CD4-positive, alpha-beta T cell treated with Interleukin-12 subunit alpha and Interleukin-12 subunit beta, for 1 hour (primary cell): Measurements from ENCODE around the gene TFG.
"Not testable (repeated sequence)": the region's sequence is repeated elsewhere in the genome, so short reads cannot be mapped to it uniquely, and the experiment has no call there.

Experiments
- DNase-seq: peaks from one replicate; pipeline ENCODE4 v3.0.0-alpha.2; 2020

The TFG gene

DNA sequence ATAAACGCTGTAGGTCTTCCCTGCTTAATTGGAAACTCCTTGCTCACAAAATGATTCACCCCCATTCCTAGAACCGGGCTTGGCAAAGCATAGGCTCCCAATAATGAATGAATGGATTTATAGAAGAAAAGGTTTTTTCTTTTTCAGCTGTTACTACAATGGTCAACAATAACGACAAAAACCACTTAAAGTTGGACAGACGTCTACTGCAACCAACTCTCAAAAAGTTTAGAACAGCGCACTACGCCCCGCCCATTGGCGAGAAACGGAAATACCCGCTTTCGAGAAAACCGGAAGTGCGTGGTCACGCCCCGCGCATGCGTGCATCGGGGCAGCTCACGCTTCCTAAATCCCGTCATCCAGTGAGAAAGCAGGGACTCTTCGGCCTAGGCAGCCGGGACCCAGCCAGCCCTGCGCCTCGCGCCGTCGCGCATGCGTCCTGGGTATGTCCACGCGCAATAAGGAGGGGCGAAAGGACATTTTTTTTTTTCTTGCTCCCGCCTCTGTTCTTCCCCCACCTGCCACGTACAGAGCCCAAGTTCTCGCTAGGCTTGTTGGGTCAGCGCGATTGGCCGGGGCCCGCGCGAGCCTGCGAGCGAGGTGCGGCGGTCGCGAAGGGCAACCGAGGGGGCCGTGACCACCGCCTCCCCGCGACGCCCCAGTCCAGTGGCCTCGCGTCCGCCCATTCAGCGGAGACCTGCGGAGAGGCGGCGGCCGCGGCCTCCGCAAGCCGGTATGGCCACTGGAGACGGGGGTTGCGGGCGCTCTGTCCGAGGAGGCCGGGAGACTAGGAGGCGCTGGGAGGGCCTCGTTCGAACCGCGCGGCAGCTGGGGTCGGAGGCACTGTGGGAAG is at the start of gene TFG:
TFG (plus strand) TSS at position 506 of the 853 bp plus-strand sequence. CDS start 4,192 bp downstream, outside the sequence.
- peak; percentile 99 for DNase-seq

DNA sequence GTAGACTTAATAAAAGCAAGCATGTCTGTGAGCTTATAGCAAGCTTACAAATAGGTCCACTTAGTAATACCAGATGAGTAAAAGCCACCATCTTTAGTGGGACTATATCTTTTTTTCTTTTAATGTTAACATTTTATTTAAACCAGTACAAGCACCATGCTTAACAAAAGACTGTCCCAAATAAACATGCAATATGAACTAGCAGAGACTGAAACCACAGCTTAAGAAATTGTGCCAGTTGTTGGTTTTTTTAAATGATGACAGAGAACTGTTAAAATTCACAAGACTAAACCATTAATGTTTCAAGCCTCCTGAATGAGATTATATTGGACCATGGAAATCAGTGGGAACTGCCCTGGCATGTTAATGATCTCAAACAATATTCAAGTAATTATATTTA is 48.0 kb upstream of the TFG start:
- not testable (repeated sequence) for DNase-seq

DNA sequence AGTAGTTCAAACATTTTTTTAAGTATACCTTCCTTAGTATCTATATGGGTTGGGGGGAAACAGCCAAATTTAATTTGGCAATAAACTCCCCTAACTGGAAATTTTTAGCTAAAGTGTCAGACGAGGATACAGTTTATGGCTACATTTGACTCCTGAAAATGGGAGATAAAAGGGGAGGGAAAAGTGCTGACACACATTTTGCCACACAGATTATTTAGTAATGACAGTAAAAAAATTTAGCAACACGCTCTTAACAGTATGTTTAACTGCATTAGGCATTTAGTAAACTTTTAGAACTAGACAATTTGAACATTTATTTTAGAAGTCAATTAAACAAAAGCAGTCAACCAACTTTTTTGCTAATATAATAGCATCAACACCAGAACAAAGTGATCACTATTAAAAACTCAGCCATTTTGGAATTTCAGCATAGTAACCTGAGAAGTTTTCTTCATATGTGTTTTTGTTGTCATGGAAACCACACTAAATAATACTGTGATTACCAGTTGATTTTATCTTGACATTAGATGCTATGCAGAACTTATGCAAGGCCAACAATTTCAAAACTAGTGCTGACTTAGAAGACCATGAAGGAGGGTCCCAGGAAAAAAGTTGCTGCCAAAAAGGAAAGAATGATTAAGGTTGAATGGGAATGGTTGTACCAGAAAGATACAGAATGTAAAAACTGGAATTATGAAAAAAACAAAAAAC is 47.0 kb upstream of the TFG start:
- DNase-seq = no peak

DNA sequence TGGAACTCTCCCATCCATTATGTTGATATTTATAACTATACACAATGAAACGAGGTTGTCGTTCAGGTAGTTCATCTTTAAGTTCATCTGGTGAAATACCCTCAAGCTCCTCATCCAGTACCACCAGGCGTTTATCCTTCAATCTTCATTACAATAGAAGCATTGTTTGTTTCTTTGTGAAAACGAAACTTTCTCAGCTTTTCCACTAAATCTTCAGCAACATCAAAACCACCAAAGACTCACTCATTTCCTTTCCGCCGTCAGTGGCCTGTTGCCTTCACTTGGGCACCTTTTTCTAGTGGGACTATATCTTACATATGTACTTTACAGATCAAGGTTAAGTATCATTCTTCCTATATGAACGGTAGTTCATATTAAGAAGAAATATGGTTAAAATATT is 44.1 kb upstream of the TFG start:
- DNase-seq = peak; percentile 36

DNA sequence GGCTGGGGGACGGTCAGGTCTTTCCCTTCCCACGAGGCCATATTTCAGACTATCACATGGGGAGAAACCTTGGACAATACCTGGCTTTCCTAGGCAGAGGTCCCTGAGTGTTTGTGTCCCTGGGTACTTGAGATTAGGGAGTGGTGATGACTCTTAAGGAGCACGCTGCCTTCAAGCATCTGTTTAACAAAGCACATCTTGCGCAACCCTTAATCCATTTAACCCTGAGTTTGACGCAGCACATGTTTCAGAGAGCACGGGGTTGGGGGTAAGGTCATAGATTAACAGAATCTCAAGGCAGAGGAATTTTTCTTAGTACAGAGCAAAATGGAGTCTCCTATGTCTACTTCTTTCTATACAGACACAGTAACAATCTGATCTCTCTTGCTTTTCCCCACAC is 42.6 kb upstream of the TFG start:
- DNase-seq = not testable (repeated sequence)

DNA sequence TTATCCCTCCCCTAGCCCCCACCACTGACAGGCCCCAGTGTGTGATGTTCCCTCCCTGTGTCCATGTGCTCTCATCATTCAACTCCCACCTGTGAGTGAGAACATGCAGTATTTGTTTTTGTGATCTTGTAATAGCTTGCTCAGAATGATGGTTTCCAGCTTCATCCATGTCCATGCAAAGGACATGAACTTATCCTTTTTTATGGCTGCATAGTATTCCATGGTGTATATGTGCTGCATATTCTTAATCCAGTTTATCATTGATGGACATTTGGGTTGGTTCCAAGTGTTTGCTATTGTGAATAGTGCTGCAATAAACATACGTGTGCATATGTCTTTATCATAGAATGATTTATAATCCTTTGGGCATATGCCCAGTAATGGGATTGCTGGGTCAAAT is 42.0 kb upstream of the TFG start:
- DNase-seq = not testable (repeated sequence)

DNA sequence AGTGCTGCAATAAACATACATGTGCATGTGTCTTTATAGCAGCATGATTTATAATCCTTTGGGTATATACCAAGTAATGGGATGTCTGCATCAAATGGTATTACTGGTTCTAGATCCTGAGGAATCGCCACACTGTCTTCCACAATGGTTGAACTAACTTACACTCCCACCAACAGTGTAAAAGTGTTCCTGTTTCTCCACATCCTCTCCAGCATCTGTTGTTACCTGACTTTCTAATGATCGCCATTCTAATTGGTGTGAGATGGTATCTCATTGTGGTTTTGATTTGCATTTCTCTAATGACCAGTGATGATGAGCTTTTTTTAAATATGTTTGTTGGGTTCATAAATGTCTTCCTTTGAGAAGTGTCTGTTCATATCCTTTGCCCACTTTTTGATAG is 38.3 kb upstream of the TFG start:
- not testable (repeated sequence) for DNase-seq

DNA sequence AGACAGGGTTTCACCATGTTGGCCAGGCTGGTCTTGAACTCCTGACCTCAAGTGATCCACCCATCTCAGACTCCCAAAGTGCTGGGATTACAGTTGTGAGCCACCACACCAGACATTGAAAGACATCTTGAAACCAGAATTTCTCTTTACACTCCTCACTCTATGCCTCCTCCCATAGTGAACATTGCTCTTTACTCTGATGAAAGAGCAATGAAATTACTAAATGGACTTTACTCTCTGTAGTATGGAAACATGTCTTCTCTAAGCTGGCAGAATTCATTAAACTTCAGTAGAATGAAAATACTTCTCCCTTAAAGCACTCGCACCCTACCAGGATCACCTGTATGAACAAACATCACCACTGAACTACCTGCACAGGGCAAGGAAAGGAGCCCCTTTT is 27.8 kb upstream of the TFG start:
- no peak for DNase-seq

DNA sequence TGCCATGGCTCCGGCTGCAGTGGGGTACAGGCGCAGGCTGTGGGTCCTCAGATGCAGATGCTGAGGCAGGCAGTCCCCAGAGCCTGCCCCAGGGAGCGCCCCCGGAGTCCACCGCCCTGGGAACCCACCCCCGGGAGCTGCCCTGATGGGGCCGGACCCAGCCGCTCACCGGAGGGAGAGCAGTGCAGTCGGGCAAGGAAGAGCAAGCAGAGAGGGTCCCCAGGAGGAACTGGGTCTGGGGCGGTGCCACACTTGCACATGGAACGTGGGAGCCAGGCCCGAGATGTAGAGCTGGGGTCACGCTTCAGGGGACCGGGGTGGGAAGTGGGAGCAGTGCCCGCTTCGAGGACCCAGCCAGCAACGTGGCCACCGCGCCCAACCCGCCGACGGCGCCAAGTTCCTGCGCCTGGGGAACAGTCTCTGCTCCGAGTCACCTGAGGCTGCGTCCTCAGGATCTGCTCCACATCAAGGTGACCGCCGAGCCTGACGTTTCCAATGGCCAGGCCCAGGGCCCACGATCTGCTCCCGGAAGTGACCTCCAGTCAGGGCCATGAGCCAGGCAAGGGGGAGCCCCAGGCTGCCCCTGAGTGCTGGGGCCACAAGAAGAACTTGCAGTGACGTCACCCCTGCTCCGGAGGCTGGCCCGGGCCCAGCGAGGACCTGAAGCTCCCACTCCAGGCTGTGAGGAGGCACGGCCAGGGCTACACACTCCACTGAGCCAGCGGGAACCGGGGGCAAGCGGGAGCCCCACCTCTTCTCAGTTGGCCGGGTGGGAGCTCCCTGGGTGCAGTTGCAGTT is 27.0 kb upstream of the TFG start:
- DNase-seq = no peak

DNA sequence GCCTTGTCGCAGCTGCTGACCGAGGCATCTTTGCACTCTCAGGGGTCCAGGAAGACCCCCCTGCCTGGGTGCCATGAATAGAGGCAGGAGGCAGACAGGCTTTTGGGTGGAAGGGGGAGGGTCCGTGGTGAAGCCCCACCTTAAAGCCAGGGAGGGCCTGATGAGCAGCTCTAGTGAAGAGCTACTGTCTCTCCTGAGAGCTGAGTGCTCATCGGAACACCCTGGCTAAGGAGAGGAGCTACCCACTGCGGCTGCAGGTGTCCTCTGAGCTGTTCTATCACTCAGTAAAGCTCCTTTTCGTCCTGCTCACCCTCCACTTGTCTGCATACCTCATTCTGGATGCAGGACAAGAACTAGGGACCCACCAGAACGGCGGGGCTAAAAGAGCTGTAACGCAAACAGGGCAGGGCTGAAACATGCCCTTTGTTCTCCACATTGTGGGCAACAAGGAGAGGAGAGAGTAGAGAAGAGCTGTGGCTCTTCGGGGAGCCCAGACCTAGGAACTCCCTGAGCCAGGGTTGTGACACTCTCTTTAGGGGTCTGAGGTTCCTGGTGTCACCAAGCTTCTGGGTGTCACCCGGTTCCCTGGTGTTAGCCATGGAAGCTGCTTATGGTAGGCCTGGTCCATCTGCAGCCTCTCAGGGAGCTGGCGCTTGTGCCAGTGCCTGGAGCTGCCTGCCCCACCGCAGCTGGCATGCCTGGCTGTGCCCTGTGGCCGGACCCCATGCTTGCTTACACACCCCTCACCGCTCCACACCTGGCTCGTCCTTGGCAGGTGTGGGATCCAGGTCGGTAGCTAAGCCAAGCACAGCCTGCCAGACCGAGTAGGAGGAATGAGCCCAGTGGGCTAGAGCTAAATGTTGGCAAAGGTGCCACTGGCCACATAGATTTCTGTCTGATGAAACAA is 26.2 kb upstream of the TFG start:
- no peak for DNase-seq

DNA sequence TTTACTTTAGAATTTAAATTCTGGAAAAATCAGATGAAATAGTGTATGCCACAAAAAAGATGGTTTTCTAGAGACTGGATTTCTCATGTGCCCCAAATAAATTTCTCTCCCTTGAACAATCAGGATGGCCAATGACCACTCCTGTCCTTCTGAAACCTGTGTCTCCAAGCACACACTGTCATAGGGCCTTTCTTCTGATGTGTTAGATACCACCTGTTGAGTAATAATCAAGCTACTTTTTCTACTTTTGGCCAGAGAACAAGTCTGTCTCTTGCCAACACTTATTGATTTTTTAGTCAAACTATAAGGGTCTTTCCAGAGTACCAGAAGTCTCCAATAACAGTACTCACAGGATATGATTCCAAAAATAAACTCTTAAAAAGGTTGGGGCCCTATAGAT is 16.1 kb upstream of the TFG start:
- no peak for DNase-seq

DNA sequence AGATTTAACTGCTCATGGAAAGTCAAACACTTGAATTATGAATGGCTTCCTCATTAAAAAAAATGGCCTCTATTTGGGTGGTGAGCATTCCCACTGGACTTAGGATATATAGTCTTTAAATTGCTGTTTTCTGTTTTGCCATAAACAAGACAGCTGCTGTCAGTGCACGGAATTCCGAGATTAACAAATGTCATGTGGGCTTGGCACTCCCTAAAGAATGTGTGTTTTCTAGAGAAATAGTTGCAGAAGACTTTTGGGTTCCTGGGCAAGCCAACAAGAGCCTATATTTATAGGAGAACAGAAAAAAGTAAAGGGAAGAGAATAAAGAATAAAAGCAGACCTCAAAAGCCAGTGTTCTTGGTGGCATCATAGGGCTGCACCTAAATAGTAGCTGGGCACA is 13.6 kb upstream of the TFG start:
- no peak for DNase-seq

DNA sequence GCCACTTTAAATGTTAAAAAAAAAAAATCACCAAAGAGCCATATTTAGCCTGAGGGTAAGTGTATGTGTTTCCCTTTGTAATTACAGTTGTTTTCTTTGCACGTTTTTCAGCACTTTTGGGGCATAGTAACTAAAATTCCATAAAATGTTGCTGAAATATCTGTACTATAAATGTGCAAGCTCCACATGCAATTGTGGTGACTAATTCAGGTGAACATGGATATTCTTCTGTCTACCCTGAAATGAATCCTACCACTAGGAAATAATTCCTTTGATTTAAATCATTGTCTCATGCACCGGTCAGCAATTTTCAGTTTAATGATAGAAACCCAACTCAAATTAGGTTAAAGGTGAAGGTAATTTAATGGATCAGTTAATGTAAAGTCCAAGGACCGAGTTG is 13.1 kb upstream of the TFG start:
- no peak for DNase-seq

DNA sequence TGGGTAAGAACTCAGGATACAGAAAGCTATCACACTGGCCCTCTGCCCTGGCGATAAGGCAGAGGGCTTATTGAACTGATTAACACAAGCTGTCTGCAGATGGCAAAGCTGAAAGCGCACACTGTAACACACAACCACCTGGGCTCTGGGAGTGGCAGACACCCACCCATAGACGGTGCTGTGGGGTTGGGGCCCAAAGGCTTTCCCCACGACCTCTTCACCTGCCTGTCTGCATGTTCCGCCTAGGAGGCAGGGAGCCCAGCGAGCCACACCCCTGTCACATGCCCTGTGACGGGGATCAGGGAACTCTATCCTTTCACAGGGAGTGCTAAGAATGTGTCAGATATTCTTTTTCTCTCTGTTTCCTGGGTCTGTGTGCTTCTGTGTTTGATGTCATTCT is 12.1 kb upstream of the TFG start:
- no peak for DNase-seq

DNA sequence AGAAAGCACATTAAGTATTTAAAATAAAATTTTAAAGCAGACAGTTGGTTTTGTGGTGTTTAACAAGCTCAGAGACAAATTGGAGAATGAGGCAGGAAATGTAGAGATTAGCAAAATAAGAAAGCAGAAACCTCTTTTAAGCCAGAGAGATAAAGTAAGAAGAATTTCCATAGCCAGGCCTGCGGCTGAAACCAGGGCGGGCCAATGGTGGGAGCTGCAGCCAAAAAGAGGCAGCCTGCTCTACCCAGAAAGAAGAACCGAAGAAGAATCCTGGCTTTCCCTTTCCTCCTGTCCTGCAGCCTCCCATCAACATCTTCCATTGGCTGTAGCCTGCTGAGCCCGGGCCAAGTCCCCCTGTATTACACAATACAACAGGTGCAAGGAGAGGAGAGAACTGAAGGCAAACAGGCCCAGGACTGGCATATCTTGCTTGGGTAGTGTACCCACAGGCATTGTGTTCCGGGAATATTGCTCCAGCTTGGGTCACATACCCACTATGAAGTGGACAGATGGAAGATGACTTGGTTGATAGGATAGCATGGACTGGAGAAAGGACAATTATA is 11.5 kb upstream of the TFG start:
- no peak for DNase-seq

DNA sequence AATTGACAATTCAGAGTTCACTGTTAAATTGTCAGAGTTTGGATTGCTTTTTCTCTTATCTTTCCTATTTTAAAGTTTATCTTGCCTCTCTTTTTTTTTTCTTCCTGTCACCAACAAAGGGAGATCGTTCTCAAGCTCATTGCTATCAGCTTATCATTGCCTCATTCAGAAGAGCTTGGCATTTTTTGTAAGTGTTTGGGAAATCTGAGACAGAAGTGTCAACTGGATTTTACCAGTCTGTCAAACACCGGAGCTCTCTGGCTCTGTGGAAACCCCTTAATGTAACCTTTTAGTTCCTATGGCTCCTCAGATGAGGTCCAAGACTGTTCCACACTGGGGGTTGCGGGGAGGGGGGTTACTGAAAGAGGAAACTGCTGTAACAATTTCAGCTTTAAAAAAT is 10.6 kb upstream of the TFG start:
- DNase-seq = no peak

DNA sequence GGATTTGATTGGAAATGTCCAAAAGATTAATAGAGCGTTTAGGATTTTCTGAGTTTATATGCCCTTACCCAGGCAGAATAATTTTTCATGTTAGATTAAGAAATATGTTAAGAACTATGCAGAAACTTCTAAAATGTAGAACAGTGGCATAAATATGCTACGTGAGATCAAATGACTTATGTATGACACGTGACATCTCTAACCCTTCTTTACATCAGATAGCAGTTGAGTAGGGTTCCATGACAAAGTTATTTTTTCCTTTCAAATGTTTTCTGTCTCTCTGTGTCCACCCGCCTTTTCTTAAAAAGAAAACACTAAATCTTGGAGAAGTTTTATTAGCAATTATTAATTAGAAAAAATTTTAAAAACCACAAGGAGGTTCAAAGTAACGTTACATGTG is 8.6 kb upstream of the TFG start:
- DNase-seq = no peak

DNA sequence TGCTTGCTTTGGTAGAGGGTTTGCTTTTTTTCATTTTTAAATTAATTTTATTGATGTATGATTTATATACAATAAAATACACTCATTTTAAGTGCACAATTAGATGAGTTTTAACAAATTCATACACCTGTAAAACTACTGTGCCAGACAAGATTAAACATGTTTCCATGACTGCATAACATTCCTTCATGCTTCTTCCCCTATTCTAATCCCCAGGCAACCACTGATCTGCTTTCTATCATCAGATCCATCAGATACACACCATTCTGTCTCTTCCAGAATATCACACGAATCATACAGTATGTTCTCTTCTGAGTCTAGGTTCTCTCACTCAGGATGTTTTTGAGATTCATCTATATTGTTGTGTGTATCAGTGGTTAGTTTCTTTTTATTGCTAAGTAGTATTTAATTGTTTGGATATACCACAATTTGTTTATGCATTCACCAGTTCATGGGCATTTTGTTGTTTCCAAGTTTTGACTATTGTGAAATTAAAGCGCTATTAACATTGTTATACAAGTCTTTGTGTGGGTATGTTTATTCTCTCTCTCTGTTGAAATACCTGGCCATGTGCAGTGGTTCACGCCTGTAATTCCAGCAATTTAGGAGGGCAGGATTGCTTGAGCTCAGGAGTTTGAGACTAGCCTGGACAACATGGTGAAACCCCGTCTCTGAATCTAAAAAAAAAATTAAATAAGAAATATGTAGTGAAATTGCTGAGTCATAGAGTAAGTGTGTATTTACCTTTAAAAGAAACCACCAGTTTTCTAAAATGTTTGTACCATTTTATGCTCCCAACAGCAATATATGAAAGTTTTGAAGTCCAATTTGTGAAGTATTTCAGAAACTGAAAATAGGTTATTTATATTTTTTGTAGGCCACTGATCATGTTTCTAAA is 7.0 kb upstream of the TFG start:
- DNase-seq = no peak

DNA sequence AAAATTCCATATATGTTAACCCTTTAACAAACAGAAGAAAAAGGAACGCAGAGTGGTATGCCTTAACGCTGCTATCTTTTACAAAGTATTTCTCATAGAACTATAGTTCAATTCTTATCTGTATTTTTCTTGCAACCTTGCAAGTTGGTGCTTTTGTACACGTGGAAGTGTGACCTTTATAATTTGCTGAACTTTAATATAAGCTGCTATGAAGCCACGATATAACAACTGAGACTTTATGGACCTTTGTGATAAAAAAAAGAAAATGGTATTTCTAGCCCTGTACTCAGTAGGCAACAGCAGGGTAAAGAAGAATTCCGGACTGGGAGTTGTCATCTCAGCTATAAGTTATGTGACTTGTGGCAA is 6.3 kb upstream of the TFG start:
- no peak for DNase-seq

DNA sequence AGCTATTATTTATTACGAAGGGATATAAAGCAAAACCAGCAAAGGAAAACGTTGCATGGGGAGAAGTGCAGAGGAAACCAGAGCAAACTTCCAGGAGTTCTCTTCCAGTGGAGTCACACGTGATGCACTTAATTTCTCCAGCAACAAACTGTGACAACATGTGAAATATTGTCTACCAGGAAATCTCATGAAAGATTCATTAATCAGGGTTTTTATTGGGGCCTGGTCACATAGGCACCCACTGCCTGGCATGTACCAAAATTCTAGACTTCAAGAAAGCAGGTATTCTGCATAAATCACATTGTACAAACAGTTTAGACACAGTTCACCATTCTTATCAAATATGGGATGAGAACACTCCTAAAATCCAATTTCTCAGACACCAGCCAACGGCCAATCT is 5.4 kb upstream of the TFG start:
- no peak for DNase-seq

DNA sequence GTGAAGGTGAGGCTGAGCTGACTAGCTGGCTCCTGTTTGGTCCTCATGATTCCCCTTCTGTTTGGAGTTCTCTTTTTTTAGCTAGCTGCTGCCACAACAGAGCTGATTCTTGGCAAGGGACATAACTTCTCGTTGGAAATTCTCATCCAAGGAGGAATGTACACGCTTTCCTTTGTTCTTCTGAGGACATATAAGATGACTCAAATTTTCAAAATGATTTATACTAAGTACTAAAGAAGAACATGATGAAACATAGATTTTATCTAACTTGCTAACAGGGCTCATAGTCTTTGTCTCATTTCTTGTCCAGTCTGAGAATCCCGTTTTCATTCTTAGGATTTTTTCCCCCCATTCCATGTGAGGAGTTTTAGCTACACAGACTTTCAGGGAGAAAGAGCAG is 2.9 kb upstream of the TFG start:
- no peak for DNase-seq
